Mucosa of descending colon (tissue), 3 donors: ENCODE measurements around the gene KCND3. TPM values are rescaled to one million over a fixed set of nuclear protein-coding genes. Genes with fewer than 3 reads are reported as not detected.

ENCODE experiments used
- ATAC-seq: fragments of 200-7000 bp; cut with Tn5 transposase; one replicate; pipeline ENCODE4 v1.9.1; 2020; ENCODE audit warnings: mild to moderate bottlenecking, moderate library complexity
- DNase-seq, 3 donors: peaks; one replicate each; pipeline ENCODE4 v3.0.0-alpha.2; 2020
- H3K36me3 ChIP-seq: fragments of 200-600 bp; one replicate; pipeline ENCODE4 v1.8.0; 2021; ENCODE audit warnings: low read depth, mild to moderate bottlenecking
- H3K4me1 ChIP-seq: fragments of 200-600 bp; one replicate; pipeline ENCODE4 v1.8.0; 2021; ENCODE audit warnings: low read depth, mild to moderate bottlenecking
- H3K4me3 ChIP-seq: fragments of 200-600 bp; one replicate; pipeline ENCODE4 v1.8.0; 2021; ENCODE audit warnings: mild to moderate bottlenecking
- H3K9me3 ChIP-seq: fragments of 200-600 bp; one replicate; pipeline ENCODE4 v1.8.0; 2021; ENCODE audit warnings: mild to moderate bottlenecking
- intact Hi-C, 2 donors: fragments of 100-400 bp; cut with DNase I in 1 of 2; cut with micrococcal nuclease in 1 of 2; formaldehyde crosslinking; loops; one replicate each; pipeline versions ENCODE4 v1.11.0 to v1.11.1; 2022; cut with DNase I, micrococcal nuclease
- total RNA-seq, 3 donors: library from RNA; stranded (reverse); fragmentation: NEBNext Ultra II Directional in 2 of 3; extraction: Animal tissue kit (Norgen Biotek cat#: 25700) in 2 of 3; gene quantifications; one replicate each; pipeline versions ENCODE4 v1.2.1 to v1.2.4, GENCODE V29; 2021 to 2023
- TF ChIP-seq, protein P1 (sequence below): fragments of 200-600 bp; IDR thresholded peaks from one replicate; pipeline ENCODE4 v1.8.0; 2022; ENCODE audit warnings: antibody characterized with exemption, mild to moderate bottlenecking
- donor health status: DM: no; HTN: no; CAD: no; lungs with moderate emphysema.
- donor health status: DM: no; HTN: no; CAD: no.
- donor health status: DM: no; HTN: yes; CAD: no.

Gene KCND3
- total RNA-seq, 3 donors from 2014 or later = 1.2 to 10.3 (median 5.5) TPM

- DNase-seq (no peak), ATAC-seq (no peak)
- TF ChIP-seq, protein P1, sequence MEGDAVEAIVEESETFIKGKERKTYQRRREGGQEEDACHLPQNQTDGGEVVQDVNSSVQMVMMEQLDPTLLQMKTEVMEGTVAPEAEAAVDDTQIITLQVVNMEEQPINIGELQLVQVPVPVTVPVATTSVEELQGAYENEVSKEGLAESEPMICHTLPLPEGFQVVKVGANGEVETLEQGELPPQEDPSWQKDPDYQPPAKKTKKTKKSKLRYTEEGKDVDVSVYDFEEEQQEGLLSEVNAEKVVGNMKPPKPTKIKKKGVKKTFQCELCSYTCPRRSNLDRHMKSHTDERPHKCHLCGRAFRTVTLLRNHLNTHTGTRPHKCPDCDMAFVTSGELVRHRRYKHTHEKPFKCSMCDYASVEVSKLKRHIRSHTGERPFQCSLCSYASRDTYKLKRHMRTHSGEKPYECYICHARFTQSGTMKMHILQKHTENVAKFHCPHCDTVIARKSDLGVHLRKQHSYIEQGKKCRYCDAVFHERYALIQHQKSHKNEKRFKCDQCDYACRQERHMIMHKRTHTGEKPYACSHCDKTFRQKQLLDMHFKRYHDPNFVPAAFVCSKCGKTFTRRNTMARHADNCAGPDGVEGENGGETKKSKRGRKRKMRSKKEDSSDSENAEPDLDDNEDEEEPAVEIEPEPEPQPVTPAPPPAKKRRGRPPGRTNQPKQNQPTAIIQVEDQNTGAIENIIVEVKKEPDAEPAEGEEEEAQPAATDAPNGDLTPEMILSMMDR = no peak
- intact Hi-C loops = no loop called here
- Histone ChIP-seq H3K36me3 (no peaks in the 10 kb centered on the region), H3K4me3 (no peak overlapping the region), H3K4me1 (no peaks in the 10 kb centered on the region), H3K9me3 (no peaks in the 10 kb centered on the region)
Measured at GRCh38 chr1:111832521-111833155, 156.8 kb downstream of the KCND3 start.

DNA sequence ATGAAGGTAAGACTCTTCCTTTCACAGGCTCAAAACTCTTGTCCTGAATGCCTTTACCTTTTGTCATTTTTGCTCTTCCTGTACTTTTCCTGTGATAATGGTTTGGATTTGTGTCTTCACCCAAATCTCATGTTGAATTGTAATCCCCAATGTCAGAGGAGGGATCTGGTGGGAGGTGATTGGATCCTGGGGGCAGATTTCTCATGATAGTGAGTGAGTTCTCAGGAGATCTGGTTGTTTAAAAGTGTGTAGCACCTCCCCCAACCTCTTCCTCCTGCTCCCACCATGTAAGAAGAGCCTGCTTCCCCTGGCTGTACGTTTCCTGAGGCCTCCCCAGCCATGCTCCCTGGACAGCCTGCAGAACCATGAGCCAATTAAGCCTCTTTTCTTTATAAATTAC lies 158.3 kb downstream of the KCND3 start:
- intact Hi-C loops = no loop called here
- Histone ChIP-seq H3K36me3 (no peaks in the 10 kb centered on the region), H3K9me3 (no peaks in the 10 kb centered on the region), H3K4me1 (no peaks in the 10 kb centered on the region), H3K4me3 (no peak overlapping the region)
- ATAC-seq = no peak
- no peak for DNase-seq
- TF ChIP-seq, protein P1 = no peak

GRCh38 chr1:111827946-111828345 lies 161.5 kb downstream of the KCND3 start:
- ATAC-seq = no peak
- H3K36me3 ChIP-seq = no peaks in the 10 kb centered on the region
- no peaks in the 10 kb centered on the region for H3K9me3 ChIP-seq
- intact Hi-C loops = no loop called here
- DNase-seq = no peak
- TF ChIP-seq, protein P1 = no peak
- no peak overlapping the region for H3K4me3 ChIP-seq
- H3K4me1 ChIP-seq = no peaks in the 10 kb centered on the region

GRCh38 chr1:111826278-111826677 lies 163.2 kb downstream of the KCND3 start:
- intact Hi-C loops = no loop called here
- TF ChIP-seq, protein P1 = no peak
- no peak for DNase-seq
- H3K4me3 ChIP-seq = no peak overlapping the region
- no peaks in the 10 kb centered on the region for H3K9me3 ChIP-seq
- no peaks in the 10 kb centered on the region for H3K36me3 ChIP-seq
- no peak for ATAC-seq
- H3K4me1 ChIP-seq = no peaks in the 10 kb centered on the region

DNA sequence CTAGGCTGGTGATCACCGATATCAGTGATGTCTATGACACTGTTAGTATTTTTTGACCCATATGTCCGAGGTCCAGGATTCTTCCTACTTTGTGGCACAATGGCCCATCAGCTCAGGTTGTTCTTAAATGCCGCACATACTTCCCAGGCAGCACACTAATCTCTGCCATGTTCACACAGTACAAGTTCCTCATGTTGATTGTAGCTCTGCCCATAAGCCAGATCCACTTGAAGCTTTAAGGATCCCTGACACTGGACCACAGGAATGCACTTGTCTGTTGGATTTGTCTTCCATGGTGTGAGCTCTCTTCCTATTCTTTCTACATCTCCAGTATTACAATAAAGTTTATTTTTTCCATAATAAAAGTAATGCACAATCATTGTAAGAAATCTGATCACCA lies 164.3 kb downstream of the KCND3 start:
- intact Hi-C loops = no loop called here
- Histone ChIP-seq H3K4me3 (no peak overlapping the region), H3K36me3 (no peaks in the 10 kb centered on the region), H3K9me3 (no peaks in the 10 kb centered on the region), H3K4me1 (no peaks in the 10 kb centered on the region)
- ATAC-seq (no peak), DNase-seq (no peak)
- TF ChIP-seq, protein P1 = no peak

GRCh38 chr1:111822138-111822537 lies 167.3 kb downstream of the KCND3 start:
- ATAC-seq (no peak), DNase-seq (no peak)
- H3K4me1 ChIP-seq = no peaks in the 10 kb centered on the region
- H3K9me3 ChIP-seq = no peaks in the 10 kb centered on the region
- H3K4me3 ChIP-seq = no peak overlapping the region
- H3K36me3 ChIP-seq = no peaks in the 10 kb centered on the region
- TF ChIP-seq, protein P1 = no peak
- intact Hi-C loops = no loop called here
